HG03103 (cell line): Measurements from ENCODE around the gene ADGRB3.
"Not testable (repeated sequence)": the region's sequence is repeated elsewhere in the genome, so short reads cannot be mapped to it uniquely, and the experiment has no call there.

Source experiments
- ATAC-seq: cut with Tn5 transposase; IDR thresholded peaks from one replicate; pipeline ENCODE4 v1.9.1; 2021; ENCODE audit warnings: low read depth; ENCODE audit not compliant: unreplicated experiment

ADGRB3 gene

DNA sequence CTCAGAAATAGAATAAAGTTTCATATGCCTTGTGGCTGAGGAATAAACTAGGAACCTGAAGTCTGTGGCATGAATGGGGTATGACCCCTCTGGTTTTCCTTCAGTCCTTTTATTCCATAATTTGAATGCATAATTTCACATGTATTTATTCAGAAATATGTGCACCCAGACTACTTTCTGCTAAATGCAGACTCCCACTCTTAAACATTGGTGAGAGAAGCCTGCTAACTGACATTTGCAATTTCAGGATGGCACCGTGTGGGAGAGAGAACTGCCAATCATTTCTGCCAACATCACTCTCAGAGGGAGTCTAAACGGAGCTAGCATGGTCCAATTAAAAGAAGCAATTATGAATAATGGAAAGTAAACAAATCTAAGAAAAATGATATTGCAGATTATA lies 141.3 kb downstream of the ADGRB3 start:
- ATAC-seq = no peak

DNA sequence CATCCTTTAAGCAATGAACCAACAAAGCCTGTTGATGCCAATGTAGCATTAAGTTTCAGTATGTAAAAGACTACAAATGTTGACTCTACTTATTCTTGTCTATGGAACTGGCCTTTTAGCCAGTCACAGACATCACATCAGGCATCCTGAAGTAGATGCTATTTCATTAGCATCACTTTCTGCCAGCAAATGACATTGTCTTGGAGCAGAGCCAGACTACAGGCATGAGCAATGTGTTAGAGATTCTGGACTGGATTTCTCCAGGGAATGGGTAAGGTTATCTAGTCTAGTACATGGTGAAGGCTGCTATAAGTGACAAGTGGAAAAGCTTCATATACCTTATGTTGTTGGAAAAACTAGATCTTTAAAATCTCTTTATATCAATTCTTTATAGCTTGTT lies 142.9 kb downstream of the ADGRB3 start:
- ATAC-seq = no peak

DNA sequence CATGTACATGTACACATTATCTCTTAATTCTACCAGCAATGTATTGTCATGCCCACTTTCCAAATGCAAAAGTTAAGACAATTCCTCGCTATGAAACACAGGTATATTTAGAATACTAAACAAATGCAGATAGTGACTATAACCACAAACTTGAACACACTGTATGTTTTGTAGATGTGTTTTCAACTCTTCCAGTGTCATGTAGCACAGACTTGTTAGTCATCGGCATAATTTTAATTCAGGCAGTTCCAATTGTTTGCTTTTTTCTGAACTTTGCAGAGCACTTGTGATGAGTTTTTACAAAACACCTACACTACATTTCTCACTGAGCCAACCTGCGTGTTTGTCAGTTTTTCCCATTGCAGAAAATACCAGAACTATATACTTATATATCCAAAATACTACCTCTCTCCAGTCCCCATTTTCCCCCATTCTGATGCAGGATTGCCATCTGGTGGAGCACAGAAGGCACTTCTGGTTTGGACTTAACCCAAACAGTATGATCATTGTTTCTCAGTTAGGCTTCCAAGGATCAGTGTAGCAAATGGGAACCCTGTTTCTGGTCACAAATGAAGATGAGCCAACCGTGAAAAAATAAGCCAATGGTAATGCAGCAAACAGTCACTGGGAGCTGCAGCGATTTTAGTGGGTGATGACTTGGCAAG lies 143.4 kb downstream of the ADGRB3 start:
- no peak for ATAC-seq

DNA sequence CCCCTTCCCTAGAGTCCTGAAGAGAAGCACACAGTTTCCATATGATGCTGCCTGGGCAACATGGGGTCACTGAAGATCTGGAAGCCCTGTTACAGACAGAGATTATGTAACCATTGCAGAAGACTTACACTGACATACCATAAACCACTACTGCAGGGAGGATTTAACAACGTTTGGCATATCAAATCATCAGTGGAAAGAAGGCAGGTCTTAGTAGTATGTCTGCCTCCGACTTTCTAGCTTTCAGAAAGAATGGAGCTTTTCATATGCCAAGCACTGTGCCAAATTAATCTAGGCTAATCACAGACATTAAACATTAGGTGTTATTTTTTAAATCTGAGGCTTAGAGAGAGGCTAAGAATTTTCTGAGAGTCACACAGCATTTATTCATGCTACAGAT lies 144.3 kb downstream of the ADGRB3 start:
- ATAC-seq = no peak

DNA sequence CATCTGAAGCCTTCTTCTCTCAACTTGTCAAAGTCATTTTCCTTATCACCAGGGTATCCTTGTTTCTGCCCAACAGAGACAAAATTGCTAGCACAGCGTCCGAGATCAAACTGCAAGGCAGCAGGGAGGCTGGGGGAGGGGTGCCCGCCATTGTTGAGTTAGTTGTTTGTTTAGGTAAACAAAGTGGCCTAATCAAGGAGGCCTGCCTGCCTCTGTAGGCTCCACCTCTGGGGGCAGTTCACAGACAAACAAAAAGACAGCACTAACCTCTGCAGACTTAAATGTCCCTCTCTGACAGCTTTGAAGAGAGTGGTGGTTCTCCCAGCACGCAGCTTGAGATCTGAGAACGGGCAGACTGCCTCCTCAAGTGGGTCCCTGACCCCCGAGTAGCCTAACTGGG lies 155.0 kb downstream of the ADGRB3 start:
- not testable (repeated sequence) for ATAC-seq

DNA sequence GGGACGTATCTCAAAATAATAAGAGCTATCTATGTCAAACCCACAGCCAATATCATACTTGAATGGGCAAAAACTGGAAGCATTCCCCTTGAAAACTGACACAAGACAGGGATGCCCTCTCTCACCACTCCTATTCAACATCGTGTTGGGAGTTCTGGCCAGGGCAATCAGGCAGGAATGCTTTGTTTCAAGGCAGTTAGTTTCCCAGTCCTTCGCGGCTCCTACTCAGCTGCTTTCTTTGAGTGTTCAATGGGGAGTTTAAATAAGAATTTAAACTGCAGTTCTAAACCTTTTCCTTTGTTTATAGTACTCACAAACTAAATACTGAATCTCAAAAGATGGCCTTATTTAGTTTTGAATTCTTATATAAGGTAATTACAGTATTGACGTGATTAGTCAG lies 179.9 kb downstream of the ADGRB3 start:
- not testable (repeated sequence) for ATAC-seq

DNA sequence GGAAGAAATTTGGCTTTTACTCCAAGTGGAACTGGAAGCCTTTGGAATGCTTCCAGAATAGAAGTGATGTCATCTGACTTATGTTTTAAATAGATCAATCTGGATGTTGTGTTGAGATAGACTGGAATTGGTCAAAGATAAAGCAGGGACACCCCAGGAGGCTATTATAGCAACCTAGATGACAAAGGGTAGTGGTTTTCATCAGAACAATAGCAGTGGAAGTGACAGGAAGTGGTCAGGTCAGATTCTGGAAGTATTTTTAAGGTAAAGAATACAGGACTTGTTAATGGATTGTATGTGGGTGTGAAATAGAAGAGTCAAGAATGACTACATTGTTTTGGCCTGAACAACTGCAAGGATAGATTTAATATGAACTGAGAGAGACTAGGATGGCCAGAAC lies 191.4 kb downstream of the ADGRB3 start:
- ATAC-seq = no peak

DNA sequence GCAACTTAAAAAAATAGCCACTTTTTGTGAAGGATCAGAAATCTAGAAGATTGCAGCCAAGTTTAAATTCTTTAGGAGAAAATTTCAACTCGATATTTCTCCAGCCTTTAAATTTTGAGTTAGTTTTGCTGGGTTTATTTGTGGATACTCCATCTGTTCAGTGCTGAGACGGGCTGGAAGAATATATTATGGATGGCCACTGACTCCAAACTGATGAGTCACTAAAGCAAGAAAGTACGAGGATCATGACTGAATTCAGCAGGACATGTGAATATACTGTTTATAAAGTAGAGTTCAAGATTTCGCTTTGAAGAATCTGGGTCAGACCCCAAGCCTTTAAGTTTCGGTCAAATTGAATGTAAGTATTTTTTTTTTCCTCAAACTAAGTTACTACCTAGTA lies 199.5 kb downstream of the ADGRB3 start:
- ATAC-seq = no peak

DNA sequence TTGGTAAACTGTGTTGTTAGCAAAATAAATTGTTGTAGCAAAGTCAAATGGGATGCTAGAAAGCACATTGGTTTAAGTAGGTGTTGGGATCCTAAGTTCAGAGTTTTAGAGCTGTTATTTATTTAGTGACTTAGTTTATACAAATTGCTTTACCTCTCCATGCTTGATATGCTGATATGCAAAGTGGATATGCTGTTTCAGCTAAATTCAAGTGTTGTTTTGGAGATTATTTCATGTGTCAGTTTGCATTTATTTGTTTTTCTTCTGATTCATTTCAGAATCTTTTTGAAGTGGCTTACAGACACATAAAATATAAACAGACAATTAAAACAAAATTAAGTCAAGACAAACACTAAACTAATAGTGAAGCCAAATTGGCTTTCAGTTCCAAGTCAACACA lies 203.5 kb downstream of the ADGRB3 start:
- no peak for ATAC-seq

DNA sequence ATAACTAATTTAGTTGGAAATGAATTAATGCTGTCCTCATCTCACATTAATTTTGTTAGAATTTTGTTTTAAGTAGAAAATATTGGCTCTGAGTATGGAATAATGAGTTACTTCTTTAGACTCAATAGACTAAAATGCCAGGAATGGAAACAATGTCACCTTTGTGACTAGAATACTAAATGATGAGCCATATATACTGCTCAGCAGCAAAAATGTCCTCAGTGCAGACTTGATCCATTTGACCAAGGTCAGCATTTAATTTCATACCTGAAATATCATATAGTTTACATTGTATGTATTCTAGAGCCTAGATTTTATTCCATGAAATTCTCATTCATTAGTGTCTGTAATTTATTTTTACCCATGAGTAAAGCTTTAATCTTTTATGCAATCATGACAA lies 217.7 kb downstream of the ADGRB3 start:
- ATAC-seq = no peak

DNA sequence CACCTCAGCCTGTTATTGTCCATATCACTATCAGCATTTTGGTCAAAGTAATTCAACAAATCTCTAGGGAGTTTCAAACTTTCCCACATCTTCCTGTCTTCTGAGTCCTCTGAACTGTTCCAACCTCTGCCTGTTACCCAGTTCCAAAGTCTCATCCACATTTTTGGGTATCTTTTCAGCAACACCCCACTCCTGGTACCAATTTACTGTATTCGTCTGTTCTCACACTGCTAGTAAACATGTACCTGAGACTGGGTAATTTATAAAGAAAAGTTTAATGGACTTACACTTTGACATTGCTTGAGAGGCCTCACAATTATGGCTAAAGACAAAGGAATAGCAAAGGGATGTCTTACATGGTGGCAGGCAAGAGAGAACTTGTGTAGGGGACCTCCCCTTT lies 224.2 kb downstream of the ADGRB3 start:
- ATAC-seq = no peak

DNA sequence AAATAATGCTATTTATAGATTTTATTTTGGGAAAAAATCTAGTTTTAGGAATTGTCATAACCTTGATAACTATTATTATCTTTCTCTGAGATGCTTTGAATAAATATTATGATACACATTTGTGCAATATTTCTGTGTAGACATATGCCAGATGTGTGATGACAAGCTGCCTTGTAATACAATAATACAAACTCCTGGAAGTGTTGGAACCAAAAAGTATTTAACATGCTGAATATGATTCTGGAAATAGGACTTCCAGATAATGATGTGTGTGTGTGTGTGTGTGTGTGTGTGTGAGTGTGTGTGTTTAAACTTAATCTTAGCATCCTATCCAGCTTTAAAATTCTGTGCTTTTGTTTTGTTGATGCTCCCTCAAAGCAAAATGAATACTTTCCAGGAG lies 233.6 kb downstream of the ADGRB3 start:
- ATAC-seq = no peak

DNA sequence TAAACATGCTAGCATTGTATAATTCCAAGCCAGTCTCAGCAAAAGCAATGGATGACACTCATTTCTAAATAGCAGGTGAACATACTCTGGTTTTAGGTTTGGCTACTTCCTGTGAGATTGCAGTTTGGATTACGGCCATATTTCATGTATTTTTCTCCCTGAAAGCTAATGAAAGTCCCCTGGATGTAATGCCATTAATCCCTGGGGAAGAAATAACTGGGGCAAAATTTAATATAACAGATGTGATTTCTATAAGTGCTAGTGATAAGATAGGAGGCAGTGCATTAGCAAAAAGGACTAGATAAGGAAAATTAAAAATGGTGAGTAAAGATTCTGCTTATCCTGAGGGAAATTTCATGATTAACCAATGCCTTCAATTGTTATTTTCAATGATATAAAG lies 238.2 kb downstream of the ADGRB3 start:
- ATAC-seq = no peak

DNA sequence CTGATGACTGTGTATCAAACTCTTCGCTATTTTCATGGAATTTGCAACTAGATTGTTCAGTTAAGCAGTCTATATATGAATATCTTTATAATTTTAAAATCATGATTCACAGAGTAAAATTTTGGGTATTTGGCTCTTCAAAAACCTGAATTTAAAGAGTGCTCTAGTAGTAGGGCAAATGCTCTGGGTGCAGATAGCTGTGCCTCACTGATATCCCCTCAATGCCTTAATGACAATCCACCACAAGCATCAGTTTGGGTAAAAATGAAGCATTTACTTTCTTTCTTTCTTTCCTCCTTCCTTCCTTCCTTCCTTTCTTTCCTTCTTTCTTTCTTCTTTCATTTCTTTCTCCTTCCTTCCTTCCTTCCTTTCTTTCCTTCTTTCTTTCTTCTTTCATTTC lies 239.7 kb downstream of the ADGRB3 start:
- no peak for ATAC-seq

DNA sequence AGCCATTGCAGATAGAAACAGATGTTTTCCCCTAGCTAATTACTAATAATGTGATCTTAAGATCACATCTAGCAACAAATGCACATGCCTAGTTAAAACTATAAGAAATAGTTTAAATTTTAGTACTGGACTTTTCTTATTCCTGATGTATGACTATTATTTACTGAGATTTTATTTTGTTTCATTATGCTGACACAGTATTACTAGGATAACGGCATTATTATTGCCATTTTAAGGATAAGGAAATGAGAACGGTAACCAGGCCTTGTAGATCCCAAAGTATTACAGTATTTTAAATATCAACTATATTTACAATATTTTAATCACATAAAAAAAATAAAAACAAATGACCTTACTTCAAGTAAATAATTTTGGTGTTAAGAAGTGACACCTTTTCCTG lies 240.3 kb downstream of the ADGRB3 start:
- ATAC-seq = no peak

DNA sequence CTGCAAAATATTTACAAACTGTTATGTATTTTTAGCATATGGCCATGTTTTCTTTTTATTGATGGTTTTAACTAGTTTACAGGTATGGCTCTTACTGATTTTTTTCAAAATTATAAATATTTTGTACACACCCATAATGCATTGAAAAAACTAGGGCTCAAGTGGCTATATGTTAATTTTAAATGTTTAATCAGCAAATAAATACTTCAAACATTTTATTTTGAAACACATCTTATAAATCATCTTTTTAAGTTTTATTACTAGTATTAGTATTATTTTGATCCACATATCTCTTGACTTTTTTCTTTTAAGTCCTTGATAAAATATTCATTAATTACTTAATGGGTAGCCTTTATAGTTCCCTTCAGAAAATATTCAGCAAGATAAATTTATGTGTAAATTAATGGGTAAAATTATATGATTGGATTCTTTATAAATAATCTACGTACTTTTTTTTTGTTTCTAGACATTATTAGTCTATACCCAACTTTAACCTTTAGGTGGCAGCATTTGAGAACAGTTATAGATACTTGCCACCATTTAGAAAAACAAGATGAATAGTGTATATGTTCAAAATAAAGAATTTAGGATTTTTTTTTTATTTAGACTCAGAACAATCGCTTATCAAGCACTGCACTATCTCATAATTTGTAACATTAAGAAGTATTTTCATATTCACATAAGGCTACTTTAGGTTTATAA lies 241.9 kb downstream of the ADGRB3 start:
- no peak for ATAC-seq

DNA sequence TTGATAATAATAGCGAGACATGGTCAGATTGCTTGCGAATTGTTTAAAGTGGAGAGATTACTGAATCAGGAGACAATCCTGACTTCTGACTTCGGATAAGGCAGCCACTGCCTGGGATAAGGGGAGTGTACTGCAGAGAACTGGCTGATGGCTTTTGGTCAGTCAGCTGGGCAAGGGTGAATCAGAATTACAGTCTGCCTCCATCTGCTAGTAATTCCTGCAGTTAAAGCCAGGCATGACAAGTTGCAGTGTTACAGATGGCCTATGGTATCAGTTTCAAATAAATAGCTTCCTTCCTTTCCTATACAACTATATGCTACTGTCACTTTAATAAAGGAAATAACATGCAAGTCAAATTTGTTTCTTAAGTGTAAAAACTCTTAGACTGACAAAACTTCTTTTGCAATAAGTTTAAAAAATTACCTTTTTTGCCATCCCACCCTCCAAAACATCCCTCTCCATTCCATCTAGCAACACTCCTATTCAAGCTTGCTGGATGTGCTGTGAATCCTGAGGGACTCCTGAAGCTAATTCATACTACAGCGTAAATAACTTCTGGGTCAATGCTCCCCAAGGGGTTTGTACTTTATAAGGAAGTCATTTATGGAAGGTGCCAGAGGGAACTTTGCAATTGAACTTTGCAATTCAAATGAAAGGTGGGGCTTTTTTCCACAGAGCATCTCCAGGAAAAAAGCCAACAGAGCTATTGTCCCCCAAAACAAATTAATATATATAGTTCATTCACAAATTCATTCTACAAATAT lies 245.2 kb downstream of the ADGRB3 start:
- ATAC-seq = no peak

DNA sequence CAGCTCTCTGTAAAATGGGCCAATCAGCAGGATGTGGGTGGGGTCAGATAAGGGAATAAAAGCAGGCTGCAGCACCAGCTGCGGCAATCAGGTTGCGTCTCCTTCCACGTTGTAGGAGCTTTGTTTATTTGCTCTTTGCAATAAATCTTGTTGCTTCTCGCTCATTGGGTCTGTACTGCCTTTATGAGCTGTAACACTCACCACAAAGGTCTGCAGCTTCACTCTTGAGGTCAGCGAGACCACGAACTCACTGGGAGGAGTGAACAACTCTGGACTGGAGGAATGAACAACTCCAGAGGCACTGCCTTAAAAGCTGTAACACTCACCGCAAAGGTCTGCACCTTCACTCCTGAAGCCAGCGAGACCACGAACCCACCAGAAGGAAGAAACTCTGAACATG lies 248.2 kb downstream of the ADGRB3 start:
- not testable (repeated sequence) for ATAC-seq

DNA sequence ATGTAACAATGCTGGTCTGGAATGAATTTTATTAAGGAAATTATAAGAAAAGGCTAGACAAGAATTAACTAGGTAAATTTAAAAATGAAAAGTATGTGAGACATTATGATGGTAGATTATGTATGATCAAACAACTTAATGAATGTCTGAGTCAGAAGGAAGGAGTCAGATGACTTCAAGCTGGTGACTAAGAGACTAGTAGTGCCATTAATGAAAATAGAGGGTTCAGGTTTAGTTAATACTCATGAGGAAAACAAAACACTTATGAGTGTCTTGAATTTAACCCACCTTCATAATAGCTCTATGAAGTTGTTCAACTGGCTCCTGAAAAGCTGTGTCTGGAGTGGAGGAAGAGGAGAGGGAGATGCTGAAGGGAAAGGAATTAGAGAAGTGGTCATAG lies 256.3 kb downstream of the ADGRB3 start:
- no peak for ATAC-seq

DNA sequence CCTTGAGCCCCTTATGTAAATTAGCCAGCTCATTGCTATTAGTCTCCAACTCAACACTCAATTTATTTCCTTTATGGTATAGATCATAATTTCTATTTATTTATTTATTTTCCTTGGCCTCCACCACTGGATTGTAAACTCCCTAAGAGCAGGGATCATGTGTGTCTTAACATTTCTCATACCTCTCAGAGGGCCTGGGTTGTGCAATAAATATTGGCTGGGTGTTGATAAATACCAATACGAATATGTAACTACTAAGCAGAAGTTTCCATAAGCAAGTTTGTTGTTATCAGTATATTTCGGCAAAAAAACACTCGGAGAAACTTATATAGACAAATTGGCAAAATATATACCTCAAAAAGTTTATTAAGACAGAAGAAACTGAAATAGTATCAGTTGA lies 257.4 kb downstream of the ADGRB3 start:
- ATAC-seq = no peak

DNA sequence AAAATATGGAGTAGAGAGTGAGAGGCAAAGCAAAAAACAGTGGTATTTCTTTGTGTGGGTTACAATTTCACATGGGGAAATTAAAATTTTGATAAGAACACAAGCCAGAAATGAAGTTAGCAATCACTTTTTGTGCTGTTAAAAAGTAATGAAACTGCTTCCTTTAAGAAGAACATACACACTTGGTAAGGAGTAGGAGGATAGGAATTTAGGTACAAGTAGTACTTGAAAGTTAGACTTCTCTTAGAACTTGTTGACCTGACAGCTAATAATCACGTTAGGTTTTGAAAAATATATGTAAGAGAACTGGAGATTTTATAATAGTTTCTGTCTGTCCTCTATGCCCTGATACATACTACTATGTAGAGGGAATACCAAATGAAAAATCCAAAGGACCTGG lies 260.8 kb downstream of the ADGRB3 start:
- ATAC-seq = no peak

DNA sequence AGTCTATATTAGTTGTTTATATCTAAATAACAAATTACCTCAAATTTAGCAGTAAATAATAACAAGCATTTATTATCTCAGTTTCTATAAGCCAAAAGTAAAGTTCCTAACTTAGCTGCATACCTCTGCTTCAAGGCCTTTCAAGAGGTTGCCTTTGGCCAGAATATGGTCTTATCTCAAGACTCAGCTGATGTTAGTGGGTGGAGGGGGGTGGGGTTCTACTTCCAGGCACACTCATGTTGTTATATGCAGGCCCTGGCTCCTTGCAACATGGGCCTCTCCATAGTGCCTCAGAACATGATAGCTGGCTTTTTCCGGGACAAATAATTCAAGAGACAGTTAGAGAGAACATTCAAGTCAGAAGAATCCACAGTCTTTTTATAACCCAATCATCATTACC lies 266.0 kb downstream of the ADGRB3 start:
- ATAC-seq = no peak
